HFFc6 (cell line): Measurements from ENCODE around the gene PHOX2B. TPM values are rescaled to one million over a fixed set of nuclear protein-coding genes. Genes with fewer than 3 reads are reported as not detected.

Experiments
- DNase-seq: peaks from one replicate; pipeline ENCODE4 v3.0.0-alpha.2; 2018
- H3K27ac Mint-ChIP-seq: 2 replicates; pipeline ENCODE4 v1.8.0; 2020; ENCODE audit warnings: mild to moderate bottlenecking, mixed read lengths
- H3K27me3 Mint-ChIP-seq: 2 replicates; pipeline ENCODE4 v1.8.0; 2021; ENCODE audit warnings: mild to moderate bottlenecking, moderate library complexity, mixed read lengths; ENCODE audit not compliant: insufficient read depth
- H3K36me3 Mint-ChIP-seq: 2 replicates; pipeline ENCODE4 v1.8.0; 2021; ENCODE audit warnings: low read depth, mixed read lengths
- H3K4me1 Mint-ChIP-seq: 2 replicates; pipeline ENCODE4 v1.8.0; 2020; ENCODE audit warnings: low read depth, mixed read lengths
- H3K4me3 Mint-ChIP-seq: 2 replicates; pipeline ENCODE4 v1.8.0; 2020; ENCODE audit warnings: mild to moderate bottlenecking, moderate library complexity, mixed read lengths
- H3K9me3 Mint-ChIP-seq: 2 replicates; pipeline ENCODE4 v1.8.0; 2020; ENCODE audit warnings: mild to moderate bottlenecking, mixed read lengths
- total RNA-seq, 6 experiments: library from RNA; stranded (reverse); fragmentation: NEBNext Ultra II Directional; extraction: Animal tissue kit (Norgen Biotek cat#: 25700); gene quantifications; 2 replicates in 1 of 6; 3 replicates in 5 of 6; pipeline ENCODE4 v1.2.3, GENCODE V29; 2021
- TF ChIP-seq, protein P1 (sequence below): fragments of 200-600 bp; sonication (generic); IDR thresholded peaks from 2 replicates; pipeline ENCODE4 v1.5.0; 2021; ENCODE audit warnings: antibody characterized with exemption, mild to moderate bottlenecking

The PHOX2B gene
- total RNA-seq, 6 experiments from 2014 or later = not detected

DNA sequence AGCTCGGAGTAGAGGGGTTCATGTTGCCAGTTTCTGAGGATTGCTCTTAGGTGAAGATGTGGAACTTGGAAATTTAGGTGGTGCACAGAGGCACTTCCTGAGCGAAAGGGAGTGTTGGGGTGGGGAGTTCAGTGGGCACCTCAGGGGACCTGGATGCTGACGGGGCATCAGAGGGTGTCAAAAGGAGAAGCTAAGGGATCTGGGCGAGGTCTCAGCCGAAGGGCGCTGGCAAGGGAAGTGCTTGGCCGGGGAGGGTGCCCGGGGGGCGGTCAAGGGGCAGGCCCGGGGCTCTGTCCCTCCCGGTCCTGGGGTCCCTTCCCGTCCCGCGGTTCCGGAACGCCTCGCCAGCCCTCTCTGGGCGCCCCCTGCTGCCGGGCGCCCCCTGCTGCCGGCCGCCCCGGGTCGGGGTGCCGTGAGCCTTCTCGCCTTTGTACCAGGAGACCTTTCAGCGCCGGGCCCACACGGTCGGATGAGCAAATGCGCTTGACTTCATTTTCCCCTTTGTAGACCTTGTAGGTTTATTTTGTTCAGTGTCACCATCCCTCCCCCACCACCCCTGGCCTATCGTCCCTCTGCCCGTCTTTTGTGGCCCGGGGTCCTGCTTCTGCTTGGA is 3.0 kb upstream of the PHOX2B start:
- Mint-ChIP-seq H3K27me3 (peaks cover 69% of the 10 kb centered on the region), H3K36me3 (peaks cover 6% of the 10 kb centered on the region; the same call in 1 of the 2 replicates), H3K4me1 (no peaks in the 10 kb centered on the region), H3K27ac (no peak overlapping the region), H3K9me3 (0 out of 2 replicates have a peak, but pooled peaks cover 4% of the 10 kb centered on the region), H3K4me3 (peak overlapping the region; percentile 29; the same call in 1 of the 2 replicates)
- DNase-seq = no peak
- TF ChIP-seq, protein P1, sequence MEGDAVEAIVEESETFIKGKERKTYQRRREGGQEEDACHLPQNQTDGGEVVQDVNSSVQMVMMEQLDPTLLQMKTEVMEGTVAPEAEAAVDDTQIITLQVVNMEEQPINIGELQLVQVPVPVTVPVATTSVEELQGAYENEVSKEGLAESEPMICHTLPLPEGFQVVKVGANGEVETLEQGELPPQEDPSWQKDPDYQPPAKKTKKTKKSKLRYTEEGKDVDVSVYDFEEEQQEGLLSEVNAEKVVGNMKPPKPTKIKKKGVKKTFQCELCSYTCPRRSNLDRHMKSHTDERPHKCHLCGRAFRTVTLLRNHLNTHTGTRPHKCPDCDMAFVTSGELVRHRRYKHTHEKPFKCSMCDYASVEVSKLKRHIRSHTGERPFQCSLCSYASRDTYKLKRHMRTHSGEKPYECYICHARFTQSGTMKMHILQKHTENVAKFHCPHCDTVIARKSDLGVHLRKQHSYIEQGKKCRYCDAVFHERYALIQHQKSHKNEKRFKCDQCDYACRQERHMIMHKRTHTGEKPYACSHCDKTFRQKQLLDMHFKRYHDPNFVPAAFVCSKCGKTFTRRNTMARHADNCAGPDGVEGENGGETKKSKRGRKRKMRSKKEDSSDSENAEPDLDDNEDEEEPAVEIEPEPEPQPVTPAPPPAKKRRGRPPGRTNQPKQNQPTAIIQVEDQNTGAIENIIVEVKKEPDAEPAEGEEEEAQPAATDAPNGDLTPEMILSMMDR = peak; percentile 70

DNA sequence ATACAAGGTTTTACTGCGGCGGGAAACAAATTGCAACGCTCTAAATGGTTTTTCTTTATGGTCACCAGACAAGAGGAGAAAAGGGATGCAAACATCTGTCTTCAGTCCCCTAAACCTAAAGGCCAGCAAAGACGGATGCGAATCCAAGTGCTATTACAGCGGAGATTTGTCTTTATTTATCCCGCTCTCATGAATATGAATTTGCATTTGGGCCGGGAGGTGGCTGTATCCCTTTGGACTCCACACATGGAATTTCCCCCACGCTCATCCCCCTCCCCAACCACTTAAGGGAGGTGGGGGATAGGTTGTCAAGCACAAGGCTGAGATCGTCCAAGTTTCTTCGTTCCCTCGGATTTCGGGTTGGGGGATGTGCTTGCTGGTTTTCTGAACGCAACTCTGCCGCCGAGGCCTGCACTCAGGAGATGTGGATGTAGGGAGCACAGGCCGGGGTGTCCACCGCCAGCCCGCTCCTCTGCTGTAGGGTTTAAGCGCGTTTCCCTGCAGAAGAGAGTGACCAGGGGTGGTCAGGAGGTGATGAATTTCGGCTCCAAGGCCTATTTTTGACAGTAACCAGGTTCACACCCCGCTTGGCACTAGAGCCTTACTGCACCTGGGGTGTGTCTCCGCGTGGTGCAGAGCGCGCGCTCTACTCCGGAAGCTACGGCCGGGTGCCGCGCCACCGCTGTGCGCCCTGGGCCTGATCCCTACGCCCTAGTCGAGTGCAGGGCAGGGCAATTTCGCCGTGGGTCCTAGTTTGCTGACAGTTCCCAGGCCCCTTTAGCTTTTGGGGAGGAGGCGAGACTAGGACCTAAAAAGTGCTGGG is 2.3 kb upstream of the PHOX2B start:
- Mint-ChIP-seq H3K4me1 (no peaks in the 10 kb centered on the region), H3K36me3 (peaks cover 6% of the 10 kb centered on the region; the same call in 1 of the 2 replicates)
- TF ChIP-seq, protein P1 = no peak

DNA sequence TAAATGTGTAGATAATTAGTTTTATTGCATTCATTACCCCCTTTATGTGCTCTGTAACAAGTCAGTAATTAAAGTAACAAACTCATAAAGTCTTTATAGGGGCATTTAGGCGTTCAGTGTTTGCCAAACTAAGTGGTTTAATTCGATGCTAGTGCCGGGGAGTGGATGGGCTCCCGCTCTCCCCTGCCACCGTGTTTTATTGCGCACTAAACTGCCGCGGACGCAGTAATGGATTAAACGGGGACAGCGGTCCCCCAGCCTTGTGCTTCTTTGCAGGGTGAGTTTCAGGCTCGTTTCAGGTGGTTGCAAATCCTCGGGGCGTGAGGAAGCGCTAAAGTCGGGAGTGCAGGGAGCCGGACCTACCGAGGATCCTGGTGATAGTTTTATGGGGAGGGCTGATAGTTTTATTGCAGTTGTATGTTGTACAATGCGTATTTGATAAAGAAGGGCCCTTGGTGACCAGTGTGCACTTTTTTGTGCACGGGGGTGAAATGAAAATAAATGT is 1.6 kb upstream of the PHOX2B start:
- Mint-ChIP-seq H3K4me1 (no peaks in the 10 kb centered on the region), H3K36me3 (peaks cover 6% of the 10 kb centered on the region; the same call in 1 of the 2 replicates), H3K4me3 (no peak overlapping the region), H3K9me3 (0 out of 2 replicates have a peak, but pooled peaks cover 4% of the 10 kb centered on the region), H3K27ac (no peak overlapping the region), H3K27me3 (peaks cover 75% of the 10 kb centered on the region)
- DNase-seq = no peak
- TF ChIP-seq, protein P1 = no peak

More for the DNA sequence above, 2.3 kb upstream of the PHOX2B start:
- no peak for DNase-seq
- no peak overlapping the region for H3K4me3 Mint-ChIP-seq
- H3K27ac Mint-ChIP-seq = no peak overlapping the region
- H3K27me3 Mint-ChIP-seq = peaks cover 71% of the 10 kb centered on the region
- 0 out of 2 replicates have a peak, but pooled peaks cover 4% of the 10 kb centered on the region for H3K9me3 Mint-ChIP-seq

DNA sequence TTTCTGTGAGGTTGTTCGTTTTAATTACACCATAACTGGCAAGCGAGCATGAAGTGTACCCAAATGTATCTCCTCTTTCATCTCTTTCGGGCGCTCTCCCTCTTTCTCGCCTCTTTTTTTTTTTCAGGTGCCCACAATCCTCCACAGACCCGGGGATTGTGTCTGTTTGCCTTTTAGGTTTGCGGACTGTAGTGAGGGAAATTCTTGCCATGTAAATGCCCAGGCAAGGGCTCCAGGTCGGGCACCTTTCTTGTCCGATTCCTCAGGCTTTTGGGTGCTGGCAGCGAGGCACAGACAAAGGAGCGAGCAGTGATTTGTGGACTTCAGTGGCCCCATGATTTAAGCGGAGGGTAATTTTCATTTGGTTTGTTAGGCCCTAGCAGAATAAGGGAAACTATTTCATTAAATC is 1.1 kb upstream of the PHOX2B start:
- H3K36me3 Mint-ChIP-seq = peaks cover 7% of the 10 kb centered on the region; the same call in 1 of the 2 replicates
- peaks cover 77% of the 10 kb centered on the region for H3K27me3 Mint-ChIP-seq
- peaks cover 1% of the 10 kb centered on the region; the same call in 1 of the 2 replicates for H3K4me1 Mint-ChIP-seq

DNA sequence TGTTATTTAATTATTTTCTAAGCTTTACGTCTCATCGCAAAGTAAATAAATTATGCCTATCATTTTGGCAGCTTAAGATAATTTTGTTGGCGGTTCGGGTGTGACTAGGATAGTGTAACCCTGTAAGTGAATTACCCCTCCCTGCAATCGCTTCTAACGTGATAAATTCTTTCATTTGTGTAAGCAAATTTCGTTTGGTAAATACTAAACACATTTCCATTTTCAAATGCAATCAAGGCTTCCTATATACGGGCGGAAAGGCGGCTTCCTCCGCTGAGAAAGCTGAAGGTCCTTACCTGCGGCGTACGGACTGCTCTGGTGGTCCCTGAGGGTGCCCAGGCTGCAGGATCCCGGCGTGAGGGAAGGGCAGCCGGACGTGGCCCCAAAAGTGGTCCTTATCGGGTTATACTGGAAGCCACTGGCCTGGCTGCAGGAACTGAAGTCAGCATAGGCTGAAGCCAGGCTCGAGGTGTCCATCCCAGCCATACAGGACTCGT is 403 bp downstream of the PHOX2B start:
- Mint-ChIP-seq H3K4me3 (no peak overlapping the region), H3K27ac (no peak overlapping the region), H3K4me1 (peaks cover 5% of the 10 kb centered on the region; the same call in 1 of the 2 replicates), H3K36me3 (peaks cover 12% of the 10 kb centered on the region), H3K9me3 (peaks cover 4% of the 10 kb centered on the region; the same call in 1 of the 2 replicates), H3K27me3 (peaks cover 85% of the 10 kb centered on the region)
- TF ChIP-seq, protein P1 = no peak
- no peak for DNase-seq

More for the DNA sequence above, 1.1 kb upstream of the PHOX2B start:
- Mint-ChIP-seq H3K4me3 (no peak overlapping the region), H3K27ac (no peak overlapping the region), H3K9me3 (peaks cover 4% of the 10 kb centered on the region; the same call in 1 of the 2 replicates)
- no peak for DNase-seq
- TF ChIP-seq, protein P1 = no peak
